Dedifferentiated amniotic fluid mesenchymal stem cell (primary cell): ENCODE data around the gene TEX51.

Source experiments
- DNase-seq: peaks from one replicate; pipeline ENCODE4 v3.0.0-alpha.2; 2016; ENCODE audit errors: extremely low spot score

The TEX51 gene

DNA sequence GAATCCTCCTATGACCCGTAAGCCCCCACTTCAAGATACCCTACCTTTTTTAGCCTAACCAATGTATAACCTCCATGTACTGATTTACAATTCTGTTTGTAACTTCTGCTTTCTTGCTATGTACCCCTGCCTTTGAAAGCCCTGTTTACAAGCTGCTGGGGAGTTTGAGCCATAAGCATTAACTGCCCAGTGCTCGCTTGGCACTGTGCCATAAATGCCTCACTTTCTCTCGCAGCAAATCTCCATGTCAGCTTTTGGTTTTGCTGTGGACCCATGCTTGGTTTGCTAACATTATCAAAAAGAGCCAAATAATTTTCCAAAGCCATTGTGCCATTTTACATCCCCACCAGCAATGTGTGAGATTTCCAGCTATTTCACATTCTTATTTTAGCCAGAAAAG is 51.8 kb downstream of the TEX51 start:
- DNase-seq = no peak
